ENCODE measurements around the gene TBATA. TPM values are rescaled to one million over a fixed set of nuclear protein-coding genes. Genes with fewer than 3 reads are reported as not detected.

TBATA gene
- total RNA-seq, 1 donor from 2014 or later: not detected

- Histone ChIP-seq H3K27me3 (no peaks in the 10 kb centered on the region), H3K4me3 (no peak overlapping the region), H3K9me3 (no peaks in the 10 kb centered on the region), H3K36me3 (no peaks in the 10 kb centered on the region), H3K27ac (no peak overlapping the region), H3K4me1 (no peaks in the 10 kb centered on the region)
- intact Hi-C loops (cut with DNase I): no loop called here
- DNase-seq (ENCODE audit: low spot score in 2 of 2): no peak
- no peak for TF ChIP-seq CTCF (IDR thresholded peaks at IDR 0.05)
Observed at GRCh38 chr10:70806841-70807240, 21.7 kb upstream of the TBATA start.

GRCh38 chr10:70805619-70806215, 20.5 kb upstream of the TBATA start:
- Histone ChIP-seq H3K4me1 (no peaks in the 10 kb centered on the region), H3K27me3 (no peaks in the 10 kb centered on the region), H3K9me3 (no peaks in the 10 kb centered on the region), H3K4me3 (no peak overlapping the region), H3K27ac (no peak overlapping the region), H3K36me3 (no peaks in the 10 kb centered on the region)
- intact Hi-C loops (cut with DNase I): no loop called here
- no peak for TF ChIP-seq CTCF (IDR thresholded peaks at IDR 0.05)
- DNase-seq (ENCODE audit: low spot score in 2 of 2): no peak

GRCh38 chr10:70804421-70804808, 19.2 kb upstream of the TBATA start:
- TF ChIP-seq CTCF (IDR thresholded peaks at IDR 0.05): no peak
- intact Hi-C loops (cut with DNase I): no loop called here
- H3K4me1 ChIP-seq: no peaks in the 10 kb centered on the region
- no peak overlapping the region for H3K27ac ChIP-seq
- H3K27me3 ChIP-seq: no peaks in the 10 kb centered on the region
- no peaks in the 10 kb centered on the region for H3K9me3 ChIP-seq
- H3K36me3 ChIP-seq: no peaks in the 10 kb centered on the region
- H3K4me3 ChIP-seq: no peak overlapping the region
- no peak for DNase-seq (ENCODE audit: low spot score in 2 of 2)

- H3K27me3 ChIP-seq: no peaks in the 10 kb centered on the region
- no peaks in the 10 kb centered on the region for H3K36me3 ChIP-seq
- intact Hi-C loops (cut with DNase I): no loop called here
- no peaks in the 10 kb centered on the region for H3K4me1 ChIP-seq
- H3K27ac ChIP-seq: no peak overlapping the region
- TF ChIP-seq CTCF (IDR thresholded peaks at IDR 0.05): no peak
- H3K9me3 ChIP-seq: no peaks in the 10 kb centered on the region
- no peak for DNase-seq (ENCODE audit: low spot score in 2 of 2)
- H3K4me3 ChIP-seq: no peak overlapping the region
Observed at GRCh38 chr10:70803775-70804420, 18.7 kb upstream of the TBATA start.

GRCh38 chr10:70801854-70802253, 16.7 kb upstream of the TBATA start:
- H3K36me3 ChIP-seq: no peaks in the 10 kb centered on the region
- no peak for TF ChIP-seq CTCF (IDR thresholded peaks at IDR 0.05)

More at GRCh38 chr10:70801854-70802253, 16.7 kb upstream of the TBATA start:
- intact Hi-C loops (cut with DNase I): no loop called here
- no peak for DNase-seq (ENCODE audit: low spot score in 2 of 2)
- no peaks in the 10 kb centered on the region for H3K27me3 ChIP-seq
- H3K9me3 ChIP-seq: no peaks in the 10 kb centered on the region
- no peak overlapping the region for H3K27ac ChIP-seq
- H3K4me1 ChIP-seq: no peaks in the 10 kb centered on the region
- no peak overlapping the region for H3K4me3 ChIP-seq
